B cell (primary cell): ENCODE measurements around the gene REM2. TPM values are rescaled to one million over a fixed set of nuclear protein-coding genes. Genes with fewer than 3 reads are reported as not detected.

Experiments used
- ATAC-seq: fragments of 200-7000 bp; cut with Tn5 transposase; one replicate; pipeline ENCODE4 v1.10.0; 2021; ENCODE audit warnings: low read depth, mild to moderate bottlenecking, moderate number of reproducible peaks, moderate library complexity
- CTCF ChIA-PET: fragments of 350-600 bp; sonication (Branson Sonifier 250); formaldehyde crosslinking; loops from one replicate; lab custom pipeline; 2021; ENCODE audit warnings: antibody characterized with exemption, inconsistent platforms; lab: Charles Lee
- POLR2A ChIA-PET: fragments of 350-600 bp; sonication (Branson Sonifier 250); formaldehyde crosslinking; loops from one replicate; lab custom pipeline; 2021; ENCODE audit warnings: antibody characterized with exemption; lab: Charles Lee
- DNase-seq: peaks from one replicate; pipeline ENCODE4 v3.0.0; 2013
- H2AFZ ChIP-seq: 2 replicates; pipeline ENCODE4 v1.6.1; 2012; ENCODE audit warnings: mild to moderate bottlenecking, low read depth, low read length; ENCODE audit not compliant: insufficient read depth, poor library complexity, severe bottlenecking
- H3K27ac ChIP-seq, 2 donors: 1 replicate in 1 of 2; 2 replicates in 1 of 2; pipeline ENCODE4 v1.5.1; 2012 to 2013; ENCODE audit warnings: low read length in 2 of 2, mild to moderate bottlenecking in 2 of 2, moderate library complexity in 1 of 2
- H3K27me3 ChIP-seq, 4 experiments: fragments of 200-600 bp in 1 of 4; sonication (generic) in 1 of 4; replicated peaks in 1 of 4; 1 replicate in 2 of 4; 2 replicates in 2 of 4; pipeline versions ENCODE4 v1.6.1 to v1.7.0; 2013 to 2016; ENCODE audit warnings: low read length in 3 of 4, mild to moderate bottlenecking in 2 of 4, mixed read lengths in 1 of 4, moderate library complexity in 1 of 4; ENCODE audit not compliant: insufficient read depth in 4 of 4, control insufficient read depth in 3 of 4; ENCODE audit errors: control extremely low read depth in 1 of 4
- H3K36me3 ChIP-seq, 2 experiments: replicated peaks in 1 of 2; 1 replicate in 1 of 2; 2 replicates in 1 of 2; pipeline versions ENCODE4 v1.6.1 to v1.7.1; 2013; ENCODE audit warnings: low read length in 1 of 2; ENCODE audit not compliant: insufficient read depth in 2 of 2, control insufficient read depth in 1 of 2; ENCODE audit errors: control extremely low read depth in 1 of 2, extremely low read depth in 1 of 2
- H3K4me1 ChIP-seq, 2 donors: fragments of 200-600 bp in 1 of 2; sonication (generic) in 1 of 2; 1 replicate in 1 of 2; 2 replicates in 1 of 2; pipeline versions ENCODE4 v1.5.1 to v1.6.1; 2013 to 2017; ENCODE audit warnings: low read length in 2 of 2; ENCODE audit not compliant: control insufficient read depth in 2 of 2, insufficient read depth in 2 of 2
- H3K4me2 ChIP-seq: replicated peaks from 2 replicates; pipeline ENCODE3; 2012; ENCODE audit warnings: mild to moderate bottlenecking, low read depth, low read length; ENCODE audit not compliant: poor library complexity, severe bottlenecking
- H3K4me3 ChIP-seq, 5 experiments: fragments of 200-600 bp in 1 of 5; sonication (generic) in 1 of 5; 1 replicate in 3 of 5; 2 replicates in 2 of 5; pipeline versions ENCODE4 v1.5.1 to v1.7.0; 2011 to 2016; ENCODE audit warnings: low read length in 4 of 5, mild to moderate bottlenecking in 4 of 5, low read depth in 2 of 5, control low read depth in 1 of 5, moderate library complexity in 1 of 5; ENCODE audit not compliant: insufficient read depth in 1 of 5; ENCODE audit errors: control extremely low read depth in 1 of 5, extremely low read depth in 1 of 5
- H3K79me2 ChIP-seq: fragments of 200-600 bp; sonication (generic); one replicate; pipeline ENCODE4 v1.6.0; 2016; ENCODE audit warnings: low read length; ENCODE audit not compliant: control insufficient read depth, insufficient read depth
- H3K9ac ChIP-seq: fragments of 200-600 bp; sonication (generic); 2 replicates; pipeline ENCODE4 v1.6.1; 2017; ENCODE audit warnings: mild to moderate bottlenecking, low read length, moderate library complexity
- H3K9me3 ChIP-seq, 3 donors: one replicate each; pipeline versions ENCODE4 v1.6.1 to v1.7.1; 2013; ENCODE audit warnings: low read length in 2 of 3; ENCODE audit not compliant: control insufficient read depth in 2 of 3, insufficient read depth in 1 of 3; ENCODE audit errors: control extremely low read depth in 1 of 3
- H4K20me1 ChIP-seq: 2 replicates; pipeline ENCODE4 v1.6.0; 2012; ENCODE audit warnings: mild to moderate bottlenecking, low read length; ENCODE audit not compliant: insufficient read depth, control insufficient read depth, poor library complexity, severe bottlenecking
- H3K27ac Mint-ChIP-seq: one replicate; pipeline ENCODE4 v1.8.0; 2021; ENCODE audit warnings: mixed read lengths
- H3K27me3 Mint-ChIP-seq: one replicate; pipeline ENCODE4 v1.8.0; 2021; ENCODE audit warnings: mixed read lengths
- H3K4me1 Mint-ChIP-seq: one replicate; pipeline ENCODE4 v1.8.0; 2021; ENCODE audit warnings: mixed read lengths
- H3K4me3 Mint-ChIP-seq: one replicate; pipeline ENCODE4 v1.8.0; 2021; ENCODE audit warnings: mixed read lengths
- H3K9me3 Mint-ChIP-seq: one replicate; pipeline ENCODE4 v1.8.0; 2022; ENCODE audit warnings: mixed read lengths; ENCODE audit not compliant: insufficient read depth
- CTCF ChIP-seq: fragments of 200-600 bp; IDR thresholded peaks from one replicate; pipeline ENCODE4 v1.8.0; 2022; ENCODE audit warnings: antibody characterized with exemption, mild to moderate bottlenecking
- EZH2 ChIP-seq: IDR thresholded peaks from 2 replicates; pipeline ENCODE4 v1.6.1; 2012; ENCODE audit warnings: borderline replicate concordance, low read depth, mild to moderate bottlenecking, moderate library complexity, low read length; ENCODE audit not compliant: insufficient read depth, poor library complexity, severe bottlenecking
- WGBS: methylation state at CpG from one replicate; pipeline ENCODE4 v1.1.5; 2013; ENCODE audit warnings: missing lambda C conversion rate; ENCODE audit not compliant: insufficient coverage; 5-methylcytosine and 5-hydroxymethylcytosine counted together
- intact Hi-C: fragments of 100-400 bp; cut with micrococcal nuclease; formaldehyde crosslinking; loops from one replicate; pipeline ENCODE4 v1.10.0; 2022
- polyA plus RNA-seq: library from polyadenylated mRNA; depleted of rRNA; stranded (reverse); fragments of >200 nt; gene quantifications from 2 replicates; pipeline ENCODE4 v1.2.3, GENCODE V29; 2012
- total RNA-seq, 2 donors: library from RNA; stranded (reverse); fragments of 120-200 nt in 1 of 2; gene quantifications; 1 replicate in 1 of 2; 2 replicates in 1 of 2; pipeline versions ENCODE4 v1.2.3 to v1.2.4, GENCODE V29; 2013 to 2022

Gene REM2
- total and polyA plus RNA-seq, 2 donors (not counting 1 experiment from before 2014, with no cell fraction given): 5.6 to 12.9 TPM

- H3K4me3 Mint-ChIP-seq: peak overlapping the region; percentile 96
- Histone ChIP-seq H3K27me3 (peaks cover 0 to 29% (median 11%) of the 10 kb centered on the region in 4 experiments), H3K4me1 (peaks cover 27 to 30% of the 10 kb centered on the region in 2 donors), H4K20me1 (no peaks in the 10 kb centered on the region), H3K4me2 (no peak overlapping the region), H2AFZ (no peak overlapping the region), H3K9me3 (peaks cover 0 to 5% (median 0%) of the 10 kb centered on the region in 3 donors), H3K36me3 (peaks cover 14 to 34% of the 10 kb centered on the region in 2 experiments), H3K9ac (no peak overlapping the region), H3K27ac (no peak overlapping the region), H3K79me2 (peaks cover 8% of the 10 kb centered on the region), H3K4me3 (no peak overlapping the region)
- DNase-seq (no peak), ATAC-seq (no peak)
- H3K9me3 Mint-ChIP-seq: no peaks in the 10 kb centered on the region
- 100% methylated on average over 2 of the region's 3 CpGs for WGBS
- TF ChIP-seq CTCF: no peak
- TF ChIP-seq EZH2: no peak
- POLR2A ChIA-PET: interaction anchor here (1.3 kb wide), 1 partner anchor 11 kb away, joined by 3 read pairs; no protein-coding TSS in a partner anchor
- H3K4me1 Mint-ChIP-seq: peaks cover 31% of the 10 kb centered on the region
- CTCF ChIA-PET: interaction anchor here (1.0 to 8.7 kb wide), 5 partner anchors 13 to 265 kb away, joined by 3 to 90 read pairs (median 4); no protein-coding TSS in a partner anchor
- intact Hi-C loops: no loop called here
- peak overlapping the region; percentile 88 for H3K27ac Mint-ChIP-seq
- H3K27me3 Mint-ChIP-seq: peaks cover 4% of the 10 kb centered on the region
Observed at GRCh38 chr14:22835505-22835904, 47.5 kb upstream of the REM2 start.
